HCT116 (cell line): ENCODE results near the gene C1orf21.

Experiments used
- CTCF ChIP-seq, 3 experiments: fragments of 200-600 bp in 1 of 3; sonication (generic) in 1 of 3; IDR thresholded peaks in 2 of 3; conservative IDR thresholded peaks in 1 of 3; 2 replicates each; pipeline ENCODE4 v1.5.1; 2012 to 2017; ENCODE audit warnings: low read depth in 2 of 3, low read length in 2 of 3, antibody characterized with exemption in 1 of 3, borderline replicate concordance in 1 of 3, control low read depth in 1 of 3, mild to moderate bottlenecking in 1 of 3, mixed read lengths in 1 of 3, mixed run types in 1 of 3, moderate library complexity in 1 of 3; ENCODE audit not compliant: insufficient read depth in 1 of 3
- EZH2phosphoT487 ChIP-seq: fragments of 200-600 bp; IDR thresholded peaks from 2 replicates; pipeline ENCODE4 v1.6.1; 2018; ENCODE audit warnings: antibody characterized with exemption, borderline replicate concordance
- POLR2A ChIP-seq: IDR thresholded peaks from 2 replicates; pipeline ENCODE4 v1.7.0; 2011; ENCODE audit warnings: borderline replicate concordance; ENCODE audit not compliant: insufficient read depth, insufficient read length; ENCODE audit errors: extremely low read depth
- RAD21 ChIP-seq: IDR thresholded peaks from 2 replicates; pipeline ENCODE4 v1.6.1; 2012; ENCODE audit warnings: low read depth, mild to moderate bottlenecking
- REST ChIP-seq: IDR thresholded peaks from 2 replicates; pipeline ENCODE4 v1.6.1; 2012; ENCODE audit warnings: low read depth
- SP1 ChIP-seq: IDR thresholded peaks from 2 replicates; pipeline ENCODE4 v1.6.1; 2012; ENCODE audit warnings: low read depth
- YY1 ChIP-seq: IDR thresholded peaks from 2 replicates; pipeline ENCODE4 v1.6.1; 2011; ENCODE audit warnings: low read length, low read depth, moderate library complexity, mild to moderate bottlenecking; ENCODE audit not compliant: insufficient replicate concordance; ENCODE audit errors: extremely low read depth
- ZNF274 ChIP-seq: fragments of 200-500 bp; sonication (Bioruptor generic); IDR thresholded peaks from 2 replicates; pipeline ENCODE4 v1.6.1; 2014; ENCODE audit warnings: mild to moderate bottlenecking, low read depth, low read length, inconsistent platforms
- TF ChIP-seq, protein P1 (sequence below): IDR thresholded peaks from 2 replicates; pipeline ENCODE4 v1.6.1; 2012
- TF ChIP-seq, protein P2 (sequence below): IDR thresholded peaks from 2 replicates; pipeline ENCODE4 v1.6.1; 2012

GRCh38 chr1:184463680-184464079, 76.9 kb downstream of the C1orf21 start:
- TF ChIP-seq CTCF (IDR thresholded peaks at IDR 0.05 in 2 of 3, conservative IDR thresholded peaks at IDR 0.05 in 1 of 3; ENCODE audit: borderline replicate concordance in 1 of 3, insufficient read depth in 1 of 3, low read depth in 2 of 3, low read length in 2 of 3) (no peak), SP1 (no peak), POLR2A (no peak), YY1 (no peak), RAD21 (no peak), ZNF274 (no peak), REST (no peak), EZH2phosphoT487 (no peak)
- TF ChIP-seq, protein P1, sequence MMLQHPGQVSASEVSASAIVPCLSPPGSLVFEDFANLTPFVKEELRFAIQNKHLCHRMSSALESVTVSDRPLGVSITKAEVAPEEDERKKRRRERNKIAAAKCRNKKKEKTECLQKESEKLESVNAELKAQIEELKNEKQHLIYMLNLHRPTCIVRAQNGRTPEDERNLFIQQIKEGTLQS = no peak
- TF ChIP-seq, protein P2, sequence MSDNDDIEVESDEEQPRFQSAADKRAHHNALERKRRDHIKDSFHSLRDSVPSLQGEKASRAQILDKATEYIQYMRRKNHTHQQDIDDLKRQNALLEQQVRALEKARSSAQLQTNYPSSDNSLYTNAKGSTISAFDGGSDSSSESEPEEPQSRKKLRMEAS = no peak
